8988T (cell line): ENCODE data around the gene DNAJC11.
"Not testable (repeated sequence)": the region's sequence is repeated elsewhere in the genome, so short reads cannot be mapped to it uniquely, and the experiment has no call there.

Experiments used
- DNase-seq: peaks from one replicate; pipeline ENCODE4 v3.0.0; 2011

Gene DNAJC11

DNA sequence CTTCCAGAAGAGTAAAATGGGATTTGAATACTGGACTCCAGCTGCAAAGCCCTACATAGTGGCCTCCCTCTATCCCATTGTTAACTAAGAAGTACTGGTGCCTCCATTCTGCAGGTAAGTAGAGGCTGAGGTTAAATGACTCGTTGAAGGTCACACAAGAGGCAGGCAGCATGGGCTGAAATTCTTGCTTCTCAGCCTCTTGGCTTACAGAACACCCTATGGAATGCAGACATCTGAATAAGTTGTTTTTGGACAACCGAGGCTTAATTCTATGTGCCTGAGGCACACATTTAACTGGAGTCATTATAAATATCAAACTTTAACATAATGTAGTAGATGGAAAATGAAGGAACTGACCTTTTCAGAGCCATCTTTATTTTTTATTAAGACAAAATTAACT is 5.7 kb downstream of the DNAJC11 start:
- no peak for DNase-seq

DNA sequence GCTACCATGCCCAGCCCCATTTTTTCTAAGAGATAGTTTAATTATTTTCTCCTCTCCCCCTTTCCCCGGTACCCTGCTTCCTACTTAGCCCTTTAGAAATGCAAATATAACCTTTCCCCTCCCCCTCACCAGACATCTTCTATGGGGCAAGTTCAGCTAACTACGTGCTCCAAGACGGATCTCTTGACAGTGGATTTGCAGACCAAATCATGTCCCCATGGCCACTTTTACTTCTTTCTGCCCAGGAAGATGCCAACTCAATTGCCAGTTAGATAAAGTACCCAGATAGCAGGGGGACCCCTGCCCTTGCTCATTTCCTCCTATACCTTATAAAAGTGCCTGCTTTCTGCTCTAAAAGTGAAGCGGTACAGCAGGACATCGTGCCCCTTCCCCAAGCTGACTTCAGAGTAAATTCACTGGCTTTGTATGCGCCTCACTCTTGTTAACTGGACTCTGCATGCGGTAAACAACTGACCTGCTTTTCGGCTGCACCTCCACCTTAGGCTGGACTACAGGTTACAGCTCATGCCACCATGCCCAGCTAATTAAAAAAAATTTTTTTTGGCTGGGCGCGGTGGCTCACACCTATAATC is 7.4 kb downstream of the DNAJC11 start:
- no peak for DNase-seq

GRCh38 chr1:6692956-6693355 is 8.7 kb downstream of the DNAJC11 start:
- no peak for DNase-seq

DNA sequence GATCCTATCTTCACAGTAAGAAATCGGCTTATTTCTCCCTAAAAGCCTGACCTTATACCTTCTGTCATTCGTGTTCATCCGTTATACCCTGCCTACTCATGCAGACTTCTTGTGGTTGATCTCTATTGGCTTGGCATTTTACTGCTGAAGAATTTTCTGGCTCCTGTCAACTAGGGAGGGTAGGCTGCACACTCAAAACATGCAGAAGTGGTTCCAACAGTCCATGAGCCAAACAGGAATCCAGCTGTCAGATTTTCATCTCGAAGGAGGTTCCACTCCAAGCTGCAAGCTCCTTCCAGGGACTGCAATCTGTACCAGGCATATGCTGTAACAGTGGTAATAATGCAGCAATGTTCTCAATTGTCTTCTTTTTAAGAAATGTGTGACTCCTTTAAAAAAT is 10.1 kb downstream of the DNAJC11 start:
- DNase-seq: no peak

- no peak for DNase-seq
Measured at GRCh38 chr1:6690186-6690585, 11.4 kb downstream of the DNAJC11 start.

DNA sequence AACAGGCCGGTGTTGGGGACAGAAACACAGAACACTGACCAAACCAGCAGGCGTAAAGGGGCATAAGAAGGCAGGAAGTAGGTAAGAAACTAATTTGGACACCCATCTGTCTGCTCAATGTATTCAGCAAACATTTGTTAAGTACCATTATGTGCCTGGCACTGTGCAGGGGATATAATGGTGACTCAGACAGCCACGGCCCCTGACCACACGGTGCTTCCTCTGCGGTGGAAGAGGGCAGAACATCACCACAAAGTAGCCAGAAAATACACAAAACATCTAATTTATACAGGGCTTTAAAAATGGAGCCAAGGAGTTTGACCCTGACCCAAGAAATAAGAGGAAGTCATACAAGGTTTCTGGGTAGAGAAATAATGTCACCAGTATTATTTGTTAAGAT is 12.9 kb downstream of the DNAJC11 start:
- no peak for DNase-seq

DNA sequence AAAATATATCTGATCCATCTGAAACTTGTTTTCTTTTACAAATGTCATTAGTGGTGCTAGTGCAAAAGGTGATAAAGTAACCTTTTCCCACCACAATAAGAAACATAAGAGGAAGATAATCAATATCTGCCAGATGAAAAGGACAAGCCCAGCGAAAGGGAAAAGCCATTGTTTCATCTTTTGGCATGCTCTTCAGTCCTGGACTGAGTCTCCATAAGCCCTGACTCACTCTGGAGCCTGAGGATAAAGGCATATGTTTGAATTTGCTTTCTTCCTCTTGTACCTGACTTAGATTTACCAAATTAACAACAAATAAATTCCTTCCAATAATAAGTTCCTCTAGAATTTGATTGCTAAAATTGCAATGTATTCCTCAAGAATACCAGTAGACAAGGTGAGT is 13.6 kb downstream of the DNAJC11 start:
- DNase-seq: no peak

DNA sequence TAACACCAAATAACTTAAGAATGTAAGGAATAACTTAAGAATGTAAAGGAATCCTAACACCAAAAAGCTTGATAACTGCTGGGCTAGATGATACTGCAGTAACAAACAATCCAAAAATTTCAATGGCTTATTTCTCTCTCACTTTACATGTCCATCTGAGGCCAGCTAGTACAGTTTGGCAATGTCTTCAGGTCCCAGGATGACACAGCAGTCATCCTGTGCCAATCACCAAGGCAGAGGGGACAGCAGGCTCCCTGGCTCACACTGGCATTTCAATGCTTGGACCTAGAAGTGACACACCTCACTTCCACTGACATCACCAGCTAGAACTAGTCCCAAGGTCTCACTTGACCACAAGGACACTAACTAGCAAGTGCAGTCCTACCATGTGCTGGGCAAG is 15.3 kb downstream of the DNAJC11 start:
- no peak for DNase-seq

GRCh38 chr1:6685381-6685780 is 16.2 kb downstream of the DNAJC11 start:
- DNase-seq: no peak

DNA sequence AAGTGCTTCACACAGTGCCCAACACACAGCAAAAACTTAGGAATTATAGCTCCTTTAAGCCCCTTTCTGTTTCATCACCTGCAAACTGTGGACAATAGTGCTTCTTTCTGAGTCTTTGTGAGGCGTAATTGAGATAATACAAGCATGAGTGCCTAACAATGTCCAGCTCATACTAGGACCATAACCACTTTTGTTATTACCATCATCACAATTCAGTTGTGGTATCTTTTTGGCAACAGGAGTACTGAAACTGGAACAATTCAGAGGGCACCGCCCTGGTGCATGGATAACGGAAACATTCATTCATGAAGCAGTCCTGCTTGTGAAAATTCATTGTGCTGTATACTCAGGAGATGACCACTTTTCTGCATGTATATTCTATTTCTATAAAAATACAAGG is 18.2 kb downstream of the DNAJC11 start:
- DNase-seq: no peak

DNA sequence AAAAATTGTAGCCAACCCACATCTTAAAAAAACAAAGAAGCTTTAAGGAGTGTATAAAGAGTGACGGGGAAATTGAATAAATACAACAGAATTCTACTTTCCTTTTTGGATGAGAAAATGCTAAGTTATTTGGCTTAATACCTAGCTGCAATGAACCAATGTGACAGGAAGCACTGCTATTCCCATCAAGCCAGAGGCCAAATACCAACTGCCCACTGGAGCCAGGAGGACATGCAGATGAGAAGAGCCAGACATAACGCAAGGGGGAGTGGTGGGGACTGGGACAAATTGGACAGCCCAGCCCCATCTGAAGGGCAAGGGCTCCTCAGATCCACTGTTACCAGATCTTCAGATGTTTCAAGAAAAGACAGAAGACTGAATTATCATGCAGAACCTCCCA is 25.7 kb downstream of the DNAJC11 start:
- no peak for DNase-seq

DNA sequence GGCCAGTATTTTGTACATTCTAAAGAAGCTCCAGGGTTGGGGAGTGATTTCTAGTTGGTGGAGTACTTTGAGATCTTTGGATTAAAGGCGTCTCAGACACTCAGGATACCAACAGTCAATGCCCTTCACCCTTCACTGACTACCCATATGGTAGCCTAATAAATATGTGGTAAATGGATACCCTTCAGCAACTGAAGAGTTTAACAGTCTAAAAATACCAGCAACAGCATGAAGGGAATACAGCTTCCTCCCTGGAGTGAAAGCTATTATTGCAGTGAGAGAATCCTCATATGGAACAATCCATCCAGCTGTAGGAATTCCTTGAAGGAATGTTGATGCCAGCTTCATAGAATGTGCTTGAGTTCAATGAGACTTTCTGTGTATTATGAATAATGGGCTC is 26.8 kb downstream of the DNAJC11 start:
- DNase-seq: no peak

DNA sequence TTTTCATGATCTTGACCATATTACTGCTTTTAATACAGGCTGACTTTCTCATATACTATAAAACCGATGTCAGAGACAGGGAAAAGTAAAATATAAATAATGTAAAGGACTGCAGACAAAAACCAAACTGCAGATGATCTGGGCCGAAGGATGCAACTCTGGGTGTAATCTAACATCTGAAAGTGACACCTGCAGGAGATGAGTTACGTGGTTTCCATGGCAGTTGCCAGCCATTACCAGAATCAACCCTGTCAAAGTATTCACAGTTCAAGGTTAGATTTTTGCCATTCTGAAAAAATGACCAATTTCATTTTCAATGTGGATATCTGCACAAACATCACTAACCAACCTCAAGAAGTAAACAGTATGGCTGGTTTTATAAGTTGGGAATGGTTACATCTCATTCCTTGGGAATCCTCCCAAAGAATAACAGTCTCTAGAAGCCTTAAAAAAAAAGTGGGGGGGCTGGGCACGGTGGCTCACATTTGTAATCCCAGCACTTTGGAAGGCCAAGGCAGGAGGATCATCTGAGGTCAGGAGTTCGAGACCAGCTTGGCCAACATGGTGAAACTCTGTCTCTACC is 27.7 kb downstream of the DNAJC11 start:
- no peak for DNase-seq

- DNase-seq: no peak
Measured at GRCh38 chr1:6672558-6672957, 29.1 kb downstream of the DNAJC11 start.

DNA sequence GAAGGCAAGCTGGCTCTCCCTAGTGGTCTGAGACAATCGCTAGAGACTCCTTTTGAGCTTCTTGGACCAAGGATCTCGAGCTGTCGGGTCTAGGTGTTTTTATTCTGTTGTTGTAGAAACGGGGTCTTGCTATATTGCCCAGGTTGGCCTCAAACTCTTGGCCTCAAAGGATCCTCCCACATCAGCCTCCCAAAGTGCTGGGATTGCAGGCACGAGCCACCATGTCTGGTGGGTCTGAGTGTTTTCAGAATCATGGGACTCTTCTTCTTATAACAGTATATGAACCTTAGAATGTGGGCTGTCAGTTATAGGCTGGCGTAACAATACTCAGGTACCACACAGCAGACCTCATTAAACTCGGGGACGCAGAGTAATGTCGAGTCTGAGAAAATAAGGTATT is 33.1 kb downstream of the DNAJC11 start:
- DNase-seq: no peak

- no peak for DNase-seq
Measured at GRCh38 chr1:6667139-6667538, 34.5 kb downstream of the DNAJC11 start.

- DNase-seq: no peak
Measured at GRCh38 chr1:6666696-6667095, 34.9 kb downstream of the DNAJC11 start.

DNA sequence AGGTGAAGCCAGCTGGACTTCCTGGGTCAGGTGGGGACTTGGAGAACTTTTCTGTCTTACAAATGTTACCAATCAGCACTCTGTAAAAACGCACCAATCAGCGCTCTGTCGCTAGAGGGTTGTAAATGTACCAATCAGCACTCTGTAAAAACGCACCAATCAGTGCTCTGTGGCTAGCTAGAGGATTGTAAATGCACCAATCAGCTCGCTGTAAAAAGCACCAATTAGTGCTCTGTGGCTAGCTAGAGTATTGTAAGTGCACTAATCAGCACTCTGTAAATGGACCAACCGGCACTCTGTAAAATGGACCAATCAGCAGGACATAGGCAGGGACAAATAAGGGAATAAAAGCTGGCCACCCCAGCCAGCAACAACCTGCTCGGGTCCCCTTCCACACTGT is 39.1 kb downstream of the DNAJC11 start:
- not testable (repeated sequence) for DNase-seq

- no peak for DNase-seq
Measured at GRCh38 chr1:6660415-6661049, 41.1 kb downstream of the DNAJC11 start.

DNA sequence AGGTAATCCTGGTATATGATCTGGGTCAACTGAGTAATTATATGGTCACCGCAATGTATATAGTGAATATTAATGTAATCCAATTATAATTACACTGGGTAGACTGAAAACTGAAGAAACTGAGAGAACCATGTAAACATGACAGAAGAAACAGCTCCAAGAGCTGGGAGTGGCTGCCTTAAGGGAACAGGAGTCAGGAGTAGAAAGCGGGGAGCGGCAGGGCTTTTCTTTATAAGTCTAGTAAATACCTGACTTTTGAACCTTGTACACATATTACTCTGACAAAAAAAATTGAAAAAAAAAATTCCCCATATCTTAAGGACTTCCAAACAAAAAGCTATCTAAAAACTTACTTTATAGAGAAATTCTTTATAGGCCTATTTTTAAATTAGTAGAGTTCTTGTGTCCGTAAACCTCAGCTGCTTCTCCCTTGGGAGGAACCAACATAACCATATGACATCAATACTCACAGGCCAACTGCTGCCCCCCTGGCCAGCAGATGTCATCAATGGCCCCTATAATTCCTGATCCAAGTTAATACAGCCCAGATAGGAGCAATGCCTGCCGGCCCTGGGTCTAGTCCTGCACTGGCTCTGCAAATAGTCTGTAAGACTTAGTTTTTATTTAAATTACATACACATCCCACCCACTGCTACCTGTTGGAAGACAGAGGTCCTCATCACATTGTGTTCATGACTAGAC is 43.1 kb downstream of the DNAJC11 start:
- DNase-seq: no peak

DNA sequence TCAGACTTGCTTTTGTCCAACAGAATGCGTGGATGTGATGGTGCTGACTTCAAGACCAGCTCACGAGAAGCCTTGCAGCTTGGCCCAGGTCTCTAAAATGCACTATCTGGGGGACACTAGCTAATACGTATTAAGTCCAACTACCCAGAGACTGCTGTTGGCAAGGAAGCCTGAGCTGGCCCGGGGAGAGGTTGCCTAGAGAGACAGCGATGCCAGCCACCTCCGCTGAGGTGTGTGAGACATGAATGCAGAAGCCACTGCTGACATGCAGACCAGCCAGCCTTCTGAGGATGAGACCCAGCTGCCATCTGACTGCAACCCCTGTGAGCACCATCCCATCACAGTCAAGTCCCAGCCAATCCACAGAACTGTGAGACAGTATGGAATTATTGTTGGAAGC is 44.5 kb downstream of the DNAJC11 start:
- DNase-seq: no peak

GRCh38 chr1:6653436-6654290 is 48.0 kb downstream of the DNAJC11 start:
- no peak for DNase-seq

- DNase-seq: no peak
Measured at GRCh38 chr1:6652986-6653385, 48.6 kb downstream of the DNAJC11 start.
